H1 (cell line): ENCODE data around the gene MDFI. TPM values are rescaled to one million over a fixed set of nuclear protein-coding genes. Genes with fewer than 3 reads are reported as not detected.

Source experiments
- CTCF ChIA-PET: fragments of 300-600 bp; sonication (Branson Sonifier 250); formaldehyde crosslinking; loops from one replicate; lab custom pipeline; 2021; ENCODE audit not compliant: partially characterized antibody; lab: Charles Lee
- POLR2A ChIA-PET: fragments of 300-600 bp; sonication (Branson Sonifier 250); formaldehyde crosslinking; loops from one replicate; lab custom pipeline; 2021; ENCODE audit warnings: inconsistent platforms; ENCODE audit not compliant: partially characterized antibody; lab: Charles Lee
- DNase-seq, 2 experiments: peaks; one replicate each; pipeline versions ENCODE4 v3.0.0 to v3.0.0-alpha.2; 2010 to 2022; ENCODE audit warnings: low spot score in 2 of 2, low read depth in 1 of 2, mixed read lengths in 1 of 2
- FAIRE-seq: peaks from 2 replicates; lab custom pipeline; 2011; peaks lifted over from hg19 to GRCh38; lab: Jason Lieb, UNC
- H2AFZ ChIP-seq: 2 replicates; pipeline ENCODE4 v1.8.1; 2012; ENCODE audit warnings: low read length, inconsistent platforms
- H2AK5ac ChIP-seq: 2 replicates; pipeline ENCODE4 v1.6.1; 2013; ENCODE audit warnings: low read depth, low read length
- H2BK120ac ChIP-seq: replicated peaks from 2 replicates; pipeline ENCODE3; 2013; ENCODE audit warnings: low read depth, low read length, inconsistent platforms
- H2BK12ac ChIP-seq: 2 replicates; pipeline ENCODE4 v1.6.1; 2013; ENCODE audit warnings: low read depth, low read length
- H2BK15ac ChIP-seq: 2 replicates; pipeline ENCODE4 v1.6.1; 2013; ENCODE audit warnings: low read length
- H2BK20ac ChIP-seq: 2 replicates; pipeline ENCODE4 v1.6.1; 2013; ENCODE audit warnings: low read length
- H2BK5ac ChIP-seq: 2 replicates; pipeline ENCODE4 v1.6.1; 2013; ENCODE audit warnings: low read depth, low read length
- H3K14ac ChIP-seq: 2 replicates; pipeline ENCODE4 v1.6.1; 2013; ENCODE audit warnings: inconsistent platforms; ENCODE audit not compliant: insufficient read length
- H3K18ac ChIP-seq: 2 replicates; pipeline ENCODE4 v1.6.1; 2013; ENCODE audit warnings: low read length; ENCODE audit errors: extremely low read depth
- H3K23ac ChIP-seq: 2 replicates; pipeline ENCODE4 v1.6.1; 2013; ENCODE audit warnings: inconsistent platforms; ENCODE audit not compliant: insufficient read length
- H3K23me2 ChIP-seq: 2 replicates; pipeline ENCODE4 v1.6.1; 2013; ENCODE audit warnings: low read depth, low read length
- H3K27ac ChIP-seq: 2 replicates; pipeline ENCODE4 v1.6.1; 2011; ENCODE audit warnings: low read depth, low read length, inconsistent platforms
- H3K27me3 ChIP-seq, 4 experiments: replicated peaks in 1 of 4; 1 replicate in 1 of 4; 2 replicates in 3 of 4; pipeline versions ENCODE4 v1.6.1 to v1.8.1; 2011 to 2013; ENCODE audit warnings: low read length in 3 of 4, mild to moderate bottlenecking in 3 of 4, inconsistent platforms in 2 of 4, mixed read lengths in 2 of 4, moderate library complexity in 1 of 4; ENCODE audit not compliant: control insufficient read depth in 3 of 4, insufficient read depth in 3 of 4; ENCODE audit errors: extremely low read depth in 1 of 4
- H3K36me3 ChIP-seq, 4 experiments: 2 replicates each; pipeline versions ENCODE4 v1.6.1 to v1.8.1; 2011 to 2013; ENCODE audit warnings: mild to moderate bottlenecking in 4 of 4, low read length in 3 of 4, moderate library complexity in 2 of 4, control low read depth in 1 of 4, inconsistent platforms in 1 of 4; ENCODE audit not compliant: insufficient read depth in 4 of 4, control insufficient read depth in 2 of 4
- H3K4ac ChIP-seq: replicated peaks from 2 replicates; pipeline ENCODE3; 2013; ENCODE audit warnings: low read length, low read depth, mixed read lengths, inconsistent platforms; ENCODE audit not compliant: insufficient read length
- H3K4me1 ChIP-seq, 4 experiments: replicated peaks in 1 of 4; 1 replicate in 1 of 4; 2 replicates in 3 of 4; pipeline versions ENCODE4 v1.6.1 to v1.8.1; 2011 to 2013; ENCODE audit warnings: low read length in 3 of 4, inconsistent platforms in 2 of 4, mixed read lengths in 1 of 4; ENCODE audit not compliant: insufficient read depth in 4 of 4, control insufficient read depth in 3 of 4
- H3K4me2 ChIP-seq, 2 experiments: 2 replicates each; pipeline versions ENCODE4 v1.6.1 to v1.8.1; 2011 to 2013; ENCODE audit warnings: low read depth in 2 of 2, low read length in 2 of 2, control low read depth in 1 of 2, inconsistent platforms in 1 of 2, mild to moderate bottlenecking in 1 of 2; ENCODE audit not compliant: insufficient read depth in 1 of 2
- H3K4me3 ChIP-seq, 4 experiments: fragments of 200-600, 300-600 bp in 1 of 4; sonication (generic), shearing (Covaris generic), sonication (Bioruptor Twin) in 1 of 4; 2 replicates each; pipeline versions ENCODE4 v1.5.1 to v1.8.1; 2011 to 2016; ENCODE audit warnings: low read length in 4 of 4, low read depth in 3 of 4, control low read depth in 2 of 4, inconsistent platforms in 2 of 4, mild to moderate bottlenecking in 2 of 4, mixed read lengths in 1 of 4, moderate library complexity in 1 of 4; ENCODE audit not compliant: insufficient read depth in 2 of 4; ENCODE audit errors: extremely low read depth in 1 of 4
- H3K56ac ChIP-seq: replicated peaks from 2 replicates; pipeline ENCODE3; 2013; ENCODE audit warnings: low read depth, mild to moderate bottlenecking, mixed read lengths, low read length, inconsistent platforms; ENCODE audit not compliant: insufficient read length
- H3K79me1 ChIP-seq: 2 replicates; pipeline ENCODE4 v1.6.1; 2013; ENCODE audit warnings: low read depth, low read length, control low read depth
- H3K79me2 ChIP-seq, 2 experiments: 2 replicates each; pipeline versions ENCODE4 v1.6.1 to v1.8.1; 2012 to 2013; ENCODE audit warnings: low read length in 2 of 2, mild to moderate bottlenecking in 2 of 2, inconsistent platforms in 1 of 2; ENCODE audit not compliant: insufficient read depth in 2 of 2, control insufficient read depth in 1 of 2
- H3K9ac ChIP-seq, 4 experiments: replicated peaks in 1 of 4; 1 replicate in 1 of 4; 2 replicates in 3 of 4; pipeline versions ENCODE4 v1.6.1 to v1.8.1; 2011 to 2013; ENCODE audit warnings: low read depth in 3 of 4, low read length in 3 of 4, control low read depth in 2 of 4, mild to moderate bottlenecking in 2 of 4, moderate library complexity in 2 of 4, inconsistent platforms in 1 of 4; ENCODE audit errors: extremely low read depth in 1 of 4
- H3K9me3 ChIP-seq, 2 experiments: 2 replicates each; pipeline versions ENCODE4 v1.6.1 to v1.8.1; 2012 to 2013; ENCODE audit warnings: mild to moderate bottlenecking in 2 of 2, moderate library complexity in 2 of 2, control low read depth in 1 of 2, inconsistent platforms in 1 of 2, low read depth in 1 of 2, low read length in 1 of 2, mixed read lengths in 1 of 2; ENCODE audit not compliant: insufficient read depth in 2 of 2
- H4K20me1 ChIP-seq, 2 experiments: replicated peaks in 1 of 2; 2 replicates each; pipeline versions ENCODE3 to v1.8.1; 2011 to 2013; ENCODE audit warnings: inconsistent platforms in 2 of 2, low read length in 2 of 2, mild to moderate bottlenecking in 1 of 2; ENCODE audit not compliant: insufficient read depth in 2 of 2, control insufficient read depth in 1 of 2
- H4K5ac ChIP-seq: 2 replicates; pipeline ENCODE4 v1.6.1; 2013; ENCODE audit warnings: low read length, low read depth, mixed read lengths, inconsistent platforms; ENCODE audit not compliant: insufficient read length
- H4K8ac ChIP-seq: 2 replicates; pipeline ENCODE4 v1.8.0; 2013; ENCODE audit warnings: mild to moderate bottlenecking, moderate library complexity, low read length, inconsistent platforms; ENCODE audit not compliant: insufficient read depth; ENCODE audit errors: extremely low read depth
- H4K91ac ChIP-seq: replicated peaks from 2 replicates; pipeline ENCODE3; 2013; ENCODE audit warnings: low read length, mixed read lengths, inconsistent platforms; ENCODE audit not compliant: insufficient read length
- BACH1 ChIP-seq: IDR thresholded peaks from 2 replicates; pipeline ENCODE4 v1.6.1; 2012; ENCODE audit warnings: low read length, improper control_type of control experiment
- EGR1 ChIP-seq: IDR thresholded peaks from 2 replicates; pipeline ENCODE4 v1.6.1; 2011; ENCODE audit warnings: low read depth, low read length, borderline replicate concordance
- POLR2AphosphoS5 ChIP-seq: IDR thresholded peaks from 2 replicates; pipeline ENCODE4 v1.6.1; 2011; ENCODE audit warnings: low read depth, low read length
- RBBP5 ChIP-seq: IDR thresholded peaks from 2 replicates; pipeline ENCODE4 v1.7.1; 2012; ENCODE audit warnings: low read depth, mild to moderate bottlenecking, inconsistent platforms, low read length, moderate library complexity, borderline replicate concordance
- RFX5 ChIP-seq: IDR thresholded peaks from 2 replicates; pipeline ENCODE4 v1.6.1; 2011; ENCODE audit warnings: low read depth, low read length, improper control_type of control experiment, borderline replicate concordance
- RNF2 ChIP-seq: fragments of 200-900, 300-1000 bp; sonication (generic); IDR thresholded peaks from 2 replicates; pipeline ENCODE4 v1.7.1; 2016; ENCODE audit warnings: borderline replicate concordance, low read depth, mild to moderate bottlenecking, antibody characterized with exemption, low read length; ENCODE audit not compliant: poor library complexity, severe bottlenecking; ENCODE audit errors: missing control alignments
- SIN3A ChIP-seq, 2 experiments: IDR thresholded peaks in 1 of 2; conservative IDR thresholded peaks in 1 of 2; 2 replicates each; pipeline ENCODE4 v1.6.1; 2011 to 2012; ENCODE audit warnings: low read length in 2 of 2, improper control_type of control experiment in 1 of 2, low read depth in 1 of 2, mild to moderate bottlenecking in 1 of 2
- TEAD4 ChIP-seq: IDR thresholded peaks from 2 replicates; pipeline ENCODE4 v1.6.1; 2012; ENCODE audit warnings: low read depth, low read length, inconsistent platforms, mixed read lengths
- WGBS, 2 experiments: shearing (Covaris generic) in 1 of 2; methylation state at CpG; one replicate each; pipeline versions ENCODE4 v1.1.6 to v1.1.7; 2013 to 2015; ENCODE audit warnings: low lambda C conversion rate in 2 of 2, mixed read lengths in 2 of 2, inconsistent platforms in 1 of 2, low coverage in 1 of 2, missing lambda C conversion rate in 1 of 2; ENCODE audit not compliant: insufficient replicate concordance in 2 of 2, insufficient coverage in 1 of 2, insufficient read length in 1 of 2; ENCODE audit errors: extremely low coverage in 1 of 2, missing lambda C conversion rate in 1 of 2; 5-methylcytosine and 5-hydroxymethylcytosine counted together
- polyA plus RNA-seq, 7 experiments: library from polyadenylated mRNA; depleted of rRNA in 3 of 7; stranded (reverse) in 5 of 7; unstranded in 2 of 7; fragments of >200 nt in 5 of 7; fragments of 200-250 nt in 2 of 7; gene quantifications; 1 replicate in 5 of 7; 2 replicates in 1 of 7; 4 replicates in 1 of 7; pipeline versions ENCODE4 v1.2.1 to v1.2.3, GENCODE V29; 2011 to 2013; ENCODE audit warnings: missing spikeins in 2 of 7, mixed read lengths in 2 of 7
- total RNA-seq: library from RNA; stranded (reverse); fragmentation: NEBNext Ultra II Directional; extraction: Animal tissue kit (Norgen Biotek cat#: 25700); gene quantifications from 2 replicates; pipeline ENCODE4 v1.2.1, GENCODE V29; 2021

Gene MDFI
- total and polyA plus RNA-seq, 2 of the 8 experiments (the other 6 are each of a cell fraction or from before 2014, with no cell fraction given): 41.0 to 65.6 TPM

GRCh38 chr6:41594766-41595165, 43.5 kb upstream of the MDFI start:
- H4K91ac ChIP-seq: no peak overlapping the region
- no peak overlapping the region for H3K4me2 ChIP-seq
- no peak overlapping the region for H2BK120ac ChIP-seq
- no peak for FAIRE-seq
- no peak overlapping the region for H3K4ac ChIP-seq
- no peak overlapping the region for H3K9ac ChIP-seq
- no peak overlapping the region for H2BK15ac ChIP-seq
- CTCF ChIA-PET: interaction anchor here (0.9 to 27.7 kb wide), 21 partner anchors 8 to 227 kb away, joined by 3 to 361 read pairs (median 4); no protein-coding TSS in a partner anchor
- peak overlapping the region; percentile 63; the same call in 1 of the 2 replicates for H4K8ac ChIP-seq
- 0 out of 2 replicates have a peak overlapping the region, but pooled peaks have one; percentile 43 for H2BK12ac ChIP-seq
- peaks cover 0 to 3% (median 1%) of the 10 kb centered on the region in 4 experiments; a peak in 3 of 8 replicates for H3K36me3 ChIP-seq
- POLR2A ChIA-PET: interaction anchor here (0.9 to 1.6 kb wide), 3 partner anchors 9 to 41 kb away, joined by 4 to 6 read pairs (median 4); no protein-coding TSS in a partner anchor
- H3K27me3 ChIP-seq: no peaks in the 10 kb centered on the region
- no peaks in the 10 kb centered on the region for H3K79me1 ChIP-seq
- peaks cover 0 to 2% of the 10 kb centered on the region in 2 experiments for H4K20me1 ChIP-seq
- H3K18ac ChIP-seq: no peak overlapping the region
- no peak overlapping the region for H3K4me3 ChIP-seq
- no peak overlapping the region for H4K5ac ChIP-seq
- TF ChIP-seq RBBP5 (no peak), SIN3A (conservative IDR thresholded peaks at IDR 0.05 in 1 of 2, IDR thresholded peaks at IDR 0.05 in 1 of 2; ENCODE audit: low read depth in 1 of 2, low read length in 2 of 2) (no peak), BACH1 (no peak), RFX5 (no peak), POLR2AphosphoS5 (no peak), RNF2 (no peak), TEAD4 (no peak), EGR1 (no peak)
- H3K23me2 ChIP-seq: no peaks in the 10 kb centered on the region
- H3K9me3 ChIP-seq: no peaks in the 10 kb centered on the region
- H3K23ac ChIP-seq: no peak overlapping the region
- DNase-seq: no peak
- H2BK20ac ChIP-seq: no peak overlapping the region
- no peak overlapping the region for H2AK5ac ChIP-seq
- peaks cover 3 to 22% (median 11%) of the 10 kb centered on the region in 4 experiments for H3K4me1 ChIP-seq
- H2BK5ac ChIP-seq: peak overlapping the region; percentile 63; the same call in 1 of the 2 replicates
- H3K27ac ChIP-seq: no peak overlapping the region
- 100% methylated on average over 8 of the region's 15 CpGs; no CpG with 5 or more reads in 1 of the 2 experiments for WGBS, 2 experiments
- H3K79me2 ChIP-seq: no peaks in the 10 kb centered on the region
- no peak overlapping the region for H2AFZ ChIP-seq
- H3K56ac ChIP-seq: no peak overlapping the region
- H3K14ac ChIP-seq: no peak overlapping the region
